ENCODE measurements around the gene GSDMA.
"Not testable (repeated sequence)": the region's sequence is repeated elsewhere in the genome, so short reads cannot be mapped to it uniquely, and the experiment has no call there.

The GSDMA gene

DNA sequence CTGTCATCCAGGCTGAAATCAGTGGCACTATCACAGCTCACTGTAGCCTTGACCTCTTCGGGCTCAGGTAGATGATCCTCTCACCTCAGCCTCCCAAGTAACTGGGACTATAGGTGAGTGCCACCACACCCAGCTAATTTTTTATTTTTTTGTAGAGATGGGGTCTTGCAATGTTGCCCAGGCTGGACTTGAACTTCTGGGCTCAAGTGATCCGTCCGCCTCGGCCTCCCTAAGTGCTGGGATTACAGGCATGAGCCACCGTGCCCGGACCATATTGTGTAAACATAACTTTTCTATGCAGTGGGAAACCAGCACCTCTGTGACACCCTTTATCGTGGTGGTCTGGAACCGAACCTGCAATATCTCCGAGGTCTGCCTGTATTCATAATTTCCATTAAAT is 41.3 kb downstream of the GSDMA start:
- DNase-seq (ENCODE audit: low read depth): no peak
- no peak overlapping the region for H3K4me3 ChIP-seq (replicated peaks; ENCODE audit: low read depth, low read length)
- TF ChIP-seq, protein P1, sequence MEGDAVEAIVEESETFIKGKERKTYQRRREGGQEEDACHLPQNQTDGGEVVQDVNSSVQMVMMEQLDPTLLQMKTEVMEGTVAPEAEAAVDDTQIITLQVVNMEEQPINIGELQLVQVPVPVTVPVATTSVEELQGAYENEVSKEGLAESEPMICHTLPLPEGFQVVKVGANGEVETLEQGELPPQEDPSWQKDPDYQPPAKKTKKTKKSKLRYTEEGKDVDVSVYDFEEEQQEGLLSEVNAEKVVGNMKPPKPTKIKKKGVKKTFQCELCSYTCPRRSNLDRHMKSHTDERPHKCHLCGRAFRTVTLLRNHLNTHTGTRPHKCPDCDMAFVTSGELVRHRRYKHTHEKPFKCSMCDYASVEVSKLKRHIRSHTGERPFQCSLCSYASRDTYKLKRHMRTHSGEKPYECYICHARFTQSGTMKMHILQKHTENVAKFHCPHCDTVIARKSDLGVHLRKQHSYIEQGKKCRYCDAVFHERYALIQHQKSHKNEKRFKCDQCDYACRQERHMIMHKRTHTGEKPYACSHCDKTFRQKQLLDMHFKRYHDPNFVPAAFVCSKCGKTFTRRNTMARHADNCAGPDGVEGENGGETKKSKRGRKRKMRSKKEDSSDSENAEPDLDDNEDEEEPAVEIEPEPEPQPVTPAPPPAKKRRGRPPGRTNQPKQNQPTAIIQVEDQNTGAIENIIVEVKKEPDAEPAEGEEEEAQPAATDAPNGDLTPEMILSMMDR (IDR thresholded peaks at IDR 0.05; ENCODE audit: low read length, missing control alignments): no peak

DNA sequence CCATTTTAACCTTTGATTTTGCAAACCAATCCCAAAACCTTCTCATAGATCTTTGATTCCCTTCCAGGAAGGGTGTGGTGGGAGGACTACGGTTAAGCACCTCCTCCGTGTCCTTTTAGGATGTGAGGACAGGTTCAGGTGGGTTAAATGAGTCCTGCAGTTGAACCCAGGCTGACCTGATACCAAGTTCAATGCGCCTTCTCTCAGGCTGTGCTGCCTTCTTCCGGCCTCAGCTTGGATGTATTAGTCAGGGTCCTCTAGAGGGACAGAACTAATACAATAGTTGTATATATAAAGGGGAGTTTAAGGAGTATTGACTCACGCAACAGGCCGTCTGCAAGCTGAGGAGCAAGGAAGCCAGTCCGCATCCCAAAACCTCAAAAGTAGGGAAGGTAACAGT is 41.9 kb downstream of the GSDMA start:
- TF ChIP-seq, protein P1 (IDR thresholded peaks at IDR 0.05; ENCODE audit: low read length, missing control alignments): no peak
- no peak for DNase-seq (ENCODE audit: low read depth)
- H3K4me3 ChIP-seq (replicated peaks; ENCODE audit: low read depth, low read length): no peak overlapping the region

DNA sequence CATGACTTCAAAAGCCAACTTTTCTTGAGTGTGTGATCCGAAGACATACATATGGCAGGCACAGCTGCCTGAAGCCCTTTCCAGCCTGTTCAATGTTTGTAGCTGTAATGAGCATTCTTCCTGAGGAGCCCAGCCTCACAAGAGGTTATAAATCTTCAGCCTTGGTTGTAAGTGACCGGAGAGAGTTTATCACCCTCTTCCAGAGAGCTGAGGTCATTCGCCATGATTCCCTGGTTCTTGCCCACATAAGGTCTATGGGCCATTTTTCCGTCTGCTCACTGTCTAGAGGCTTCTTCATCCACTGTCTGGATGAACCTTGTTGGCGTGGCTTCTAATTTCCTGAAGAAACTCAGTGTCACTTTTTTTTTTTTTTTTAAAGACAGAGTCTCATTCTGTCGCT is 42.7 kb downstream of the GSDMA start:
- no peak for DNase-seq (ENCODE audit: low read depth)
- TF ChIP-seq, protein P1 (IDR thresholded peaks at IDR 0.05; ENCODE audit: low read length, missing control alignments): no peak
- H3K4me3 ChIP-seq (replicated peaks; ENCODE audit: low read depth, low read length): no peak overlapping the region

DNA sequence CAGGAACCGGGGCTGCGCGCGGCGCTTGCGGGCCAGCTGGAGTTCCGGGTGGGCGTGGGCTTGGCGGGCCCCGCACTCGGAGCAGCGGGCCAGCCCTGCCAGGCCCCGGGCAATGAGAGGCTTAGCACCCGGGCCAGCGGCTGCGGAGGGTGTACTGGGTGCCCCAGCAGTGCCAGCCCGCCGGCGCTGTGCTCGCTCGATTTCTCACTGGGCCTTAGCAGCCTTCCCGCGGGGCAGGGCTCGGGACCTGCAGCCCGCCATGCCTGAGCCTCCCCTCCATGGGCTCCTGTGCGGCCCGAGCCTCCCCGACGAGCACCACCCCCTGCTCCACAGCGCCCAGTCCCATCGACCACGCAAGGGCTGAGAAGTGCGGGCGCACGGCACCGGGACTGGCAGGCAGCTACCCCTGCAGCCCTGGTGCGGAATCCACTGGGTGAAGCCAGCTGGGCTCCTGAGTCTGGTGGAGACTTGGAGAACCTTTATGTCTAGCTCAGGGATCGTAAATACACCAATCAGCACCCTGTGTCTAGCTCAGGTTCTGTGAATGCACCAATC is 48.2 kb downstream of the GSDMA start:
- not testable (repeated sequence) for DNase-seq (ENCODE audit: low read depth); H3K4me3 ChIP-seq (replicated peaks; ENCODE audit: low read depth, low read length)

DNA sequence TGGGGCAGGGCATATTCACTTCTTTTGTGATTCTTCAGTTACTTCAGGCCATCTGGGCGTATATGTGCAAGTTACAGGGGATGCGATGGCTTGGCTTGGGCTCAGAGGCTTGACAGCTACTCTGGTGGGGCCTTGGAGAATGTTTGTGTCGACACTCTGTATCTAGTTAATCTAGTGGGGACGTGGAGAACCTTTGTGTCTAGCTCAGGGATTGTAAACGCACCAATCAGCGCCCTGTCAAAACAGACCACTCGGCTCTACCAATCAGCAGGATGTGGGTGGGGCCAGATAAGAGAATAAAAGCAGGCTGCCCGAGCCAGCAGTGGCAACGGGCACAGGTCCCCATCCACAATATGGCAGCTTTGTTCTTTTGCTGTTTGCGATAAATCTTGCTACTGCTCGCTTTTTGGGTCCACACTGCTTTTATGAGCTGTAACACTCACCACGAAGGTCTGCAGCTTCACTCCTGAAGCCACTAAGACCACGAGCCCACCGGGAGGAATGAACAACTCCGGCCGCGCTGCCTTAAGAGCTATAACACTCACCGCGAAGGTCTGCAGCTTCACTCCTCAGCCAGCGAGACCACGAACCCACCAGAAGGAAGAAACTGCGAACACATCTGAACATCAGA is 49.3 kb downstream of the GSDMA start:
- not testable (repeated sequence) for H3K4me3 ChIP-seq (replicated peaks; ENCODE audit: low read depth, low read length); DNase-seq (ENCODE audit: low read depth)

DNA sequence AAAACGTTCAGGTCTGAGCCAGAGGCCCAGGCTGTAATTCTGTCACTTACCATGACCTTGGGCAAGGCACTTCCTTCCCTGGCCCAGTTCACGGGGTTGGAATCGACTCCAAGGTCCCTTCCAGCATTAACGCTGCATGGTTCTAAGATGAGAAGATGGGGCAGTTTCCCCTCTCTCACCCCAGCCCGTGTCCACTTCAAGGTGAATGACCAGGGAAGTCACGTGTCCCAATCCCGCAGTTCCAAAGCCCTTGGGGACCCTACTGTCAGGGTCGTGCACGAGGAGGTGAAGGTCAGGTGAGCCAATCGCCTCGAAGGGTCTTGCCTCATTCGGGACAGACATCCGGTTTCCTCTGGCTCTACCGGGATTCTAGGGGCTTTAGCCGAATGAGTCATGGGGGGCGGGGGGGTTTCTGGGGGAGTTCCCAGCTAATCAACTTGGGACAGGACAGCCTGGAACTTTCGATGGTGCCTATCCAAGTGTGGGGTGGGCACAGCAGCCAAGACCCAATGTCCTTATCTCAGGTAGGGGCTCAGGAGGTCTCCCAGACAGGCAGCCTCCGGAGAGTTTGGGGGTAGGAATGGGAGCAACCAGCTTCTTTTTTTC is 51.7 kb downstream of the GSDMA start:
- TF ChIP-seq, protein P1 (IDR thresholded peaks at IDR 0.05; ENCODE audit: low read length, missing control alignments): no peak
- peak; percentile 48 for DNase-seq (ENCODE audit: low read depth)
- no peak overlapping the region for H3K4me3 ChIP-seq (replicated peaks; ENCODE audit: low read depth, low read length)

DNA sequence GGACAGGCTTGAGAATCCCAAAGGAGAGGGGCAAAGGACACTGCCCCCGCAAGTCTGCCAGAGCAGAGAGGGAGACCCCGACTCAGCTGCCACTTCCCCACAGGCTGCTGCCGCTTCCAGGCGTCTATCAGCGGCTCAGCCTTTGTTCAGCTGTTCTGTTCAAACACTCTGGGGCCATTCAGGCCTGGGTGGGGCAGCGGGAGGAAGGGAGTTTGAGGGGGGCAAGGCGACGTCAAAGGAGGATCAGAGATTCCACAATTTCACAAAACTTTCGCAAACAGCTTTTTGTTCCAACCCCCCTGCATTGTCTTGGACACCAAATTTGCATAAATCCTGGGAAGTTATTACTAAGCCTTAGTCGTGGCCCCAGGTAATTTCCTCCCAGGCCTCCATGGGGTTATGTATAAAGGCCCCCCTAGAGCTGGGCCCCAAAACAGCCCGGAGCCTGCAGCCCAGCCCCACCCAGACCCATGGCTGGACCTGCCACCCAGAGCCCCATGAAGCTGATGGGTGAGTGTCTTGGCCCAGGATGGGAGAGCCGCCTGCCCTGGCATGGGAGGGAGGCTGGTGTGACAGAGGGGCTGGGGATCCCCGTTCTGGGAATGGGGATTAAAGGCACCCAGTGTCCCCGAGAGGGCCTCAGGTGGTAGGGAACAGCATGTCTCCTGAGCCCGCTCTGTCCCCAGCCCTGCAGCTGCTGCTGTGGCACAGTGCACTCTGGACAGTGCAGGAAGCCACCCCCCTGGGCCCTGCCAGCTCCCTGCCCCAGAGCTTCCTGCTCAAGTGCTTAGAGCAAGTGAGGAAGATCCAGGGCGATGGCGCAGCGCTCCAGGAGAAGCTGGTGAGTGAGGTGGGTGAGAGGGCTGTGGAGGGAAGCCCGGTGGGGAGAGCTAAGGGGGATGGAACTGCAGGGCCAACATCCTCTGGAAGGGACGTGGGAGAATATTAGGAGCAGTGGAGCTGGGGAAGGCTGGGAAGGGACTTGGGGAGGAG is 52.5 kb downstream of the GSDMA start, which contains the start of gene CSF3:
CSF3 (plus strand) TSS at position 436 of the 993 bp plus-strand sequence; CDS start at position 471, 35 bp downstream.
- DNase-seq (ENCODE audit: low read depth): peak; percentile 78
- peak within 1 kb of the TSS; percentile 41 for H3K4me3 ChIP-seq (replicated peaks; ENCODE audit: low read depth, low read length)
- TF ChIP-seq, protein P1 (IDR thresholded peaks at IDR 0.05; ENCODE audit: low read length, missing control alignments): no peak
